HG02759 (cell line): ENCODE data around the gene HAGHL.
"Not testable (repeated sequence)": the region's sequence is repeated elsewhere in the genome, so short reads cannot be mapped to it uniquely, and the experiment has no call there.

ENCODE experiments used
- ATAC-seq: cut with Tn5 transposase; IDR thresholded peaks from one replicate; pipeline ENCODE4 v1.9.1; 2021; ENCODE audit warnings: mild to moderate bottlenecking, moderate library complexity; ENCODE audit not compliant: unreplicated experiment

Gene HAGHL

DNA sequence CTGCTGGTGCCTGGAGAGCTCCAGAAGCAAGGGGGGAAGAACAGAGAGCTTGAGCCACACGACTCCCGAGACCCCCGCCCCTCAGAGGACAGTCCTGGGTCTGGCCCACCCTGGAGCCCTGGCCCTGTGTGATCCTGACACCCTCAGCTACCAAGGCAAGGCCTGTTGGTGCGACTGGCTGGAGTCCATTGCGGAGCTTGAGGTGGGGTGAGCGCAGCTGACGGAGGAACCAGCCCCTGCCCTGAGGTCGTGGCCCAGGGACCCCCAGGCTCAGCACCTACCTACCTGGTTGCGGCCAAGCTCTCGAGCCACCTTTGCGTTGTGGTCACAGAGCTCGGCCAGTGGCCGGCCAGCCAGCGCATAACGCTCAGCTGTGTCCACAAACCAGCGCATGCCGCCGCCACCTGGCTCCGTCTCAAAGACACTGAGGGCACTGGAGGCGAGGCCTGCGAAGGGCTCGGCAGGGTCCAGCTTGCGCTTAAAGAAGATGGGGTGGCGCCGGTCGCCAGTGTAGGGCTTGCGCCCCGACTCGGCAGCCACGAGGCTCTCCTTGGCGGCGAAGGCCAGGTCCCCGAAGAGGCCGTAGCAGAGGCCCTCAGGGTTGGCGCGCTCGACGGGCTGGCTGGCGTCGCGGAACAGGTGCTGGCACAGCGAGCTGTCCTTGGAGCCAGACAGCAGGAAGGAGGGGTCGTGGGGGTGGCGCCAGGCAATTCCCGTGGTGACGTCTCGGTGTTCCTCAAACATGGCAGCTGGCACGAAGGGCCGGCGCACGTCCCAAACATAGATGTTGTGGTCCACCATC lies 40.2 kb upstream of the HAGHL start:
- ATAC-seq: no peak

DNA sequence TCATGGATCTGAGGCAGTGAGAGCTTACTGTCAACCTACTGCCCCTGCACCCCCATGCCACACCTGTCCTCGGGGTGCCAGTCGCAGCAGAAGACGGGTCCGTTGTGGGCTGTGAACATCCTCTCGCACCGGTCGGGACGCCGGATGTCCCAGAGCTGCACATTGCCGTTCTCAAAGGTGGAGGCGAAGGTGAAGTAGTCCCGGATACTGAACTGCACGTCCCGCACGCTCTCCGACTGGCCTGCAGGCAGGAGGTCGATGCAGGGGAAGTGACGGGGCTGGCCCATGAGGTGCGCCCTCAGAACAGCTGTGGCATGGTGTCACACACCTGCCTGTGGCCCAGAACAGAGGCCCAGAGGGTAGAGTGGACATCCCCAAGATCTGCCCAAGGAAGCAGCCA lies 39.4 kb upstream of the HAGHL start:
- ATAC-seq: no peak

DNA sequence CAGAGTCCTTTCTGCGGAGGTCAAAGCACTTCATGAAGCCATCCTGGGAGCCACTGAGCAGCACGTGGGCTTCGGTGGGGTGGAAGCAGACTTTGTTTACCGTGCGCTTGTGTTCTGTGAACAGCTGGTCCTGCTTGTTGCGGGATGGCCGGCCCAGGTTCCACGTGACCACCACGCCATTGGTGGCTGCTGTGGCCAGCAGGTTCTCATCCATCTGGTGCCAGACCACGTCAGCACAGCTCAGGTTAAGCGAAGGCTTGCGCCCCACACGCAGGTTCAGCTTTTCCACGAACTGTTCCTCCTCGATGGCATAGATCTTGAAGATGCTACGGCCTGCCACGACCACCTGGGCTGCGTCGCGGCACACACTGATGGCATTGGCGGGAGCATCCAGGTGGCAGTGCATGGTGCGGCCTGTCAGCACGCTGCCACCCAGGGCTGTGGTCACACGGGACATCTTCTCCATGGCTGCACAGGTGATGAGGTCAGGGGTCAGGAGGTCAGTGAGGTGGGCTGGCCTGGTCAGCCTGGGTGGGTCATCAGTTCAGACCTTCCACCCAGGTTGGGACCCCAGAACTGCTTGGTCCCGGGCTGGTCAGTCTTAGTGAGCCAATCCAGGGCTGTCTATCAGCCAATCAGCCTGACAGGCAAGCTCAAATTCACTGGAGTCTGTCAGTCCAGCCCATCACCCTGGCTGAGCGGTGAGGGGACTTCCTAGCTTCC lies 37.6 kb upstream of the HAGHL start:
- ATAC-seq: no peak

GRCh38 chr16:691242-691641 lies 35.7 kb upstream of the HAGHL start:
- ATAC-seq: not testable (repeated sequence)

GRCh38 chr16:692356-693108 lies 34.4 kb upstream of the HAGHL start:
- ATAC-seq: no peak

DNA sequence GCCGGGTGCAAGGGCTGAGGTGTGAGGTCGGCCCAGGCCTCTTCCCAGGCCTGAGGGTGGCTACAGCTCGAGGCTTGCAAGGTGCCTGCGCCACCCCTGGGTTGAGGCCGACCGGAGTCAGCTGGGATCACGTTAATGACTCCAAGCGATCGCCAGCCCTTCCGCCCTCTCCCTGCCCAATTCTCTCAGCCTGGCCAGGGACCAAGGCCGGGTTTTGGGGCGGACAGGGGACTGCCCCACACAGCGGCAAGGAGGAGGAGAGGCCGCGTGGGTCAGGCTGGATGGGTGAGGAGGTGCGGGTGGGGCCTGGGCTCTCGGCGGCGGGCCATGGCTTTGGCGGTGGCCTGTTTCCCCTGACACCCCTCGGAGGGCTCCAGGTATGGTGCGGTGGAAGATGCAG lies 33.5 kb upstream of the HAGHL start:
- no peak for ATAC-seq

GRCh38 chr16:693766-694165 lies 33.1 kb upstream of the HAGHL start:
- ATAC-seq: no peak

- ATAC-seq: no peak
These were observed 32.6 kb upstream of the HAGHL start for GRCh38 chr16:694187-694862.

DNA sequence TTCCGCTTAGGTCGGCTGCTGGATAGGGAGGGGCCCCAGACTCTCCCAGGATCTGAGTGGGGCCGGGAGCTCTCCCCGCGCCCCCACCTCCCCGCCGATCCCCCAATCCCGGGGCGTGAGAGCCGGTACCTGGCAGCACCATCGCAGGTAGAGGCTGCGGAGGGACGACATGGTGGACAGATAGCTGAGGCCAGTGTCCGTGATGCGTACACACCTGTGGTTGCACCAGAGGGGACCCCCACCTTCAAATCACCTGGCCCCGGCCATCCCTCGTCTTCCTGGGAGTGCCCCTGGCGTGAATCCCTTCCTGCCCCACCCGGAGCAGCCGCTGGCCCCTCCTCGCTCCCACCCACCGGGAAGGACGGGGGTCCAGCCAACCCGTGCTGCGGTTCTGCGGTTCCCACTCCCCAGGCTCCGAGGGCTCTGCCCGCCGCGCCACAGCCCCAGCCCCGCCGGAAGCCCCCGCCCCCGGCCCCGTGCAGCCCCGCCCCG lies 32.0 kb upstream of the HAGHL start:
- ATAC-seq: no peak

GRCh38 chr16:695355-696089 lies 31.4 kb upstream of the HAGHL start:
- ATAC-seq: no peak

DNA sequence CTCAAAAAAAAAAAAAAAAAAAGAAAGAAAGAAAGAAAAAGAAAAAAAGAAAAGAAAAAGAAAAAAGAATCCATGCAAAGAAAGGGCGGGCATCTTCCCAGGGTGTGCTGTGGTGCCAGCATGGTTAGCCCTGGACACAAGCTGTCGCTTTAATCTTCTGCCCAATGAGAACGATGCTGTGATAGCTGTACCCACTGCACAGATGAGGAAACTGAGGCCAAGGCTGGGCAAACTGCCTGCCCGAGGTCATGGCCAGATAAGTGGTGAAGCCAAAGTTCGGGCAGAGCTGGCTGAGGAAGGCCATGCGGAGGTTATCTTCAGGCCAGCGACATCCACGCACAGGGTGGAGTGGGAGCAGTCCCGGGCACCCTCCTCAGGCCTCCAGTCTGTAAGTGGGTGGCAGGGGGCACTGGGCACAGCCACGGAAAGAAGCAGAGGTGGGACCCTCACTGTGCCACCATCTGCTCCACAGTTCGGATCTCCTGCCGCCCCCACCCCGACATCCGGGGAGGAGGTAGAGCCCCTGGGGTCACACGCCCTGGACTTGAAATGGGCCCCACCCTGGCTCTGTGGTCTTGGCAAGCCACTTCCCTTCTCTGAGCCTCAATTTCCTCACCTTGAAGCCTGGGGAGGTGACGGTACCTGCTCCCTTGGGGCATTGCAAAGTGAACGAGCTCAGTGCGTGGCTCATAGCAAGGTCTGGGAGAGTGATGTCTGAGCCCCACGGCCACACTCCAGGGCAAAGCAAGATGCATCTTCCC lies 27.8 kb upstream of the HAGHL start:
- no peak for ATAC-seq

GRCh38 chr16:700684-701584 lies 26.0 kb upstream of the HAGHL start:
- no peak for ATAC-seq

- no peak for ATAC-seq
These were observed 24.6 kb upstream of the HAGHL start for GRCh38 chr16:702341-702740.

DNA sequence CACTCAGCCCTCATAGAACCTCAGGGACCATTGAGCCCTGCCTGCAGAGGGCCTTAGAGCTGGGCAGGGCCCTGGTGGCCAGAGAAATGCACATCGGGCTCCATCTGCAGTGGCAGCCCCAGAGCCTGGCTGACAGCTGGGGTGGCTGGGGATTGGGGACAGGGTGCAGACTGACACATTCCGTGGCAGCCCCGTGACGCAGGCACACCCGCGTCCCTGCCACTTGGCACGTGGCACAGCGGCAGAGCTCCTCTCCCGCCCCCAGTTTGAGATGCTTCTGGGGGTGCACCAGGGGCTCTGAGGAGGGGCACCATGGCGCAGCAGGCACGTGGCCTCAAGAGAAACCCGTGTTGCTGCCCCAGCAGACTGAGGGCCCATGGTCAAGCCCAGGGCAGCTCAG lies 23.5 kb upstream of the HAGHL start:
- ATAC-seq: no peak

DNA sequence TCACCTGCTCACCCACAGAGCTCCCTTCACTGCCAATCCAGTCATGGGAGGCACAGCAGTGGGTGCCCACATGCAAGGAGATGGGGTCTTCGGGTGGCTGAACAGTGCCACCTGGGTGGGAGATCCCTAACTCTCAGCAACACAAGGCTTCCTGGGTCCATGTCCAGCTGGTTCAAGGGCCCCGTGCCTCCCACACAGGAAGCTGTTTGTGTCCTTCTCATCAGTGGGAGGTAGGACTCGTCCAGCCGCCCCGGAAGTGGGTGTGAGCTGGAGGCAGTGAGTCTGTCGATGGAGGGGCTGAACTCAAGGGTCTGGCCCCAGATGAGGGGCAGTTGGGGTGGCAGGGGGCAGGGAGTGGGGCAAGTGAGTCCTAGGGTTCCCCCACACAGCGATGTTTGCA lies 22.9 kb upstream of the HAGHL start:
- no peak for ATAC-seq

GRCh38 chr16:704552-705380 lies 22.1 kb upstream of the HAGHL start:
- ATAC-seq: no peak

DNA sequence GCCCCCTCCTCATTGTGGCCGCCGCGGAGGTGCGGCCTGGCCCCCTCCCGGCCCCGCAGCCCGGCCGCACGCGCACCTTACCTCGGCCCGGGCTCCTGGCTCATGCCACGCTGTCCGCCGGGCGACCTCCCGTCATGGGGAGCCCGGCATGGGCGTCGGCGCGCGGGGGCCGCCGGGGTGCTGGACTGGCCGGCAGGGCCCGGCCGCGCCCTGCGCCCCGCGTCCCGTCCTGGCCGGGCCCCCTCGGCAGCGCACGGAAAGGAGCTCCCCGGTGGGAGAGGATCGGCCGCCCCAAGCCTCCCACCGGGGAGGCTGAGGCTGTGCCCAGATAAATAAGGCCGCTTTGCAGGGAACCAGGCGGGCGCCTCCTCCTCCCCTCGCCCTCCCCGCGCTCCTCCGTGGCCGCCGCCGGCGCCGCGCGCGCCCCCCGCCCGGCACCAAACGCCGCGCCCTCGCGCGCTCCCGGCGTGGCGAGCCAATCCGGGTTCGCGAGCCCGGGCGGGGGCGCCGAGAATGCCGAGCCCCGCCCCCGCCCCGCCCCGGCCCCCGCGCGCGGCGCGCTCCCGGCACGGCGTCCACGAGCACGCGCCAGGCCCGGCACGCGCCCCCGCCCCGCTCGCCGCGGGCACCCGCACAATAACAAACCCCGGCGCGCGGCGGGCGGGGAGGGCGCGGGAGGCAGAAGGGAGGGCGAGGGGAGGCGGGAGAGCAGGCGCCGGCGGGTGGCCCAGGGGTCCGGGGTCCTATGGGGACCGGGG lies 21.3 kb upstream of the HAGHL start, which contains the start of gene FBXL16:
Gene FBXL16, minus strand, starts transcription at position 371 of the 758 bp plus-strand sequence. CDS start 8,396 bp downstream, outside the sequence.
- no peak for ATAC-seq
